Endothelial cell of umbilical vein (primary cell): Measurements from ENCODE around the gene TYW5. TPM values are rescaled to one million over a fixed set of nuclear protein-coding genes. Genes with fewer than 3 reads are reported as not detected.
A peak's percentile ranks its signal among the peaks of the same experiment; 100 is the strongest.
"Not testable (repeated sequence)": the region's sequence is repeated elsewhere in the genome, so short reads cannot be mapped to it uniquely, and the experiment has no call there.

Source experiments
- BruUV-seq: library from RNA; stranded (reverse); fragments of 400-500 nt; replicated peaks from 2 replicates; lab custom pipeline; 2021; lab: Mats Ljungman, UMichigan
- CTCF ChIA-PET: fragments of 300-600, 350-600 bp; sonication (Branson Sonifier 250); formaldehyde crosslinking; loops from one replicate; lab custom pipeline; 2021; ENCODE audit warnings: antibody characterized with exemption, inconsistent platforms; lab: Charles Lee
- POLR2A ChIA-PET: fragments of 300-600, 350-600 bp; sonication (Branson Sonifier 250); formaldehyde crosslinking; loops from one replicate; lab custom pipeline; 2021; ENCODE audit warnings: antibody characterized with exemption, inconsistent platforms; lab: Charles Lee
- DNase-seq: peaks from one replicate; pipeline ENCODE4 v3.0.0-alpha.2; 2011; ENCODE audit warnings: low read depth, low spot score
- FAIRE-seq: peaks from 2 replicates; lab custom pipeline; 2011; peaks lifted over from hg19 to GRCh38; lab: Jason Lieb, UNC
- H2AFZ ChIP-seq: 2 replicates; pipeline ENCODE4 v1.6.0; 2012; ENCODE audit warnings: low read depth, low read length, control low read depth, inconsistent platforms
- H3K27ac ChIP-seq: 2 replicates; pipeline ENCODE4 v1.5.1; 2011; ENCODE audit warnings: low read depth, mild to moderate bottlenecking, control low read depth, low read length, moderate library complexity; ENCODE audit not compliant: insufficient read depth
- H3K27me3 ChIP-seq, 2 experiments: 2 replicates each; pipeline versions ENCODE4 v1.6.0 to v1.6.1; 2011; ENCODE audit warnings: low read length in 2 of 2, mixed read lengths in 1 of 2; ENCODE audit not compliant: control insufficient read depth in 2 of 2, insufficient read depth in 2 of 2
- H3K36me3 ChIP-seq, 2 experiments: 2 replicates in 1 of 2; 3 replicates in 1 of 2; pipeline ENCODE4 v1.5.1; 2011; ENCODE audit warnings: low read length in 2 of 2, mild to moderate bottlenecking in 1 of 2, moderate library complexity in 1 of 2; ENCODE audit not compliant: control insufficient read depth in 2 of 2, insufficient read depth in 2 of 2; ENCODE audit errors: extremely low read depth in 1 of 2
- H3K4me1 ChIP-seq: 3 replicates; pipeline ENCODE4 v1.5.1; 2011; ENCODE audit warnings: mild to moderate bottlenecking, low read length; ENCODE audit not compliant: control insufficient read depth, insufficient read depth; ENCODE audit errors: extremely low read depth
- H3K4me2 ChIP-seq: 2 replicates; pipeline ENCODE4 v1.6.1; 2011; ENCODE audit warnings: low read length, control low read depth, mixed read lengths; ENCODE audit not compliant: insufficient read depth
- H3K4me3 ChIP-seq, 3 experiments: fragments of 200-600 bp in 1 of 3; sonication (generic), shearing (Covaris generic) in 1 of 3; replicated peaks in 1 of 3; 2 replicates each; pipeline ENCODE4 v1.5.1; 2011 to 2016; ENCODE audit warnings: control low read depth in 3 of 3, low read length in 3 of 3, mild to moderate bottlenecking in 2 of 3, inconsistent platforms in 1 of 3, low read depth in 1 of 3, moderate library complexity in 1 of 3; ENCODE audit not compliant: insufficient read depth in 1 of 3
- H3K79me2 ChIP-seq: 2 replicates; pipeline ENCODE4 v1.6.0; 2012; ENCODE audit warnings: low read length, inconsistent platforms; ENCODE audit not compliant: control insufficient read depth, insufficient read depth
- H3K9ac ChIP-seq: replicated peaks from 2 replicates; pipeline ENCODE3; 2011; ENCODE audit warnings: low read length, control low read depth; ENCODE audit not compliant: insufficient read depth; ENCODE audit errors: extremely low read depth
- H3K9me1 ChIP-seq: replicated peaks from 3 replicates; pipeline ENCODE4 v1.6.0; 2011; ENCODE audit warnings: mild to moderate bottlenecking, low read length; ENCODE audit not compliant: control insufficient read depth, insufficient read depth; ENCODE audit errors: extremely low read depth
- H3K9me3 ChIP-seq: replicated peaks from 2 replicates; pipeline ENCODE4 v1.5.1; 2012; ENCODE audit warnings: low read length, inconsistent platforms; ENCODE audit not compliant: control insufficient read depth, insufficient read depth
- H4K20me1 ChIP-seq: replicated peaks from 2 replicates; pipeline ENCODE3; 2011; ENCODE audit warnings: mild to moderate bottlenecking, low read length; ENCODE audit not compliant: control insufficient read depth, insufficient read depth; ENCODE audit errors: extremely low read depth
- EZH2 ChIP-seq: IDR thresholded peaks from 2 replicates; pipeline ENCODE4 v1.6.1; 2012; ENCODE audit warnings: borderline replicate concordance, low read depth, mild to moderate bottlenecking, moderate library complexity, low read length, inconsistent platforms; ENCODE audit not compliant: severe bottlenecking
- dilution Hi-C: fragments of 300-500 bp; cut with MboI; formaldehyde crosslinking; loops from one replicate; pipeline ENCODE4 v1.15.0; 2019; ENCODE audit warnings: low sequenced_read_pairs; ENCODE audit not compliant: extremely low pct_ligation_motif_present
- intact Hi-C: fragments of 100-400 bp; cut with micrococcal nuclease; formaldehyde crosslinking; loops from one replicate; pipeline ENCODE4 v1.10.0; 2022
- polyA plus RNA-seq, 4 experiments: library from polyadenylated mRNA; depleted of rRNA in 3 of 4; stranded (reverse) in 3 of 4; unstranded in 1 of 4; fragments of >200 nt; gene quantifications; 2 replicates each; pipeline versions ENCODE4 v1.2.1 to v1.2.3, GENCODE V29; 2011 to 2012; ENCODE audit warnings: missing spikeins in 1 of 4
- total RNA-seq: library from RNA; stranded (reverse); gene quantifications from 2 replicates; pipeline ENCODE4 v1.2.3, GENCODE V29; 2021

Gene TYW5
- total and polyA plus RNA-seq, 2 donors (not counting 3 experiments of a cell fraction or from before 2014, with no cell fraction given) = 2.6 to 8.9 TPM

DNA sequence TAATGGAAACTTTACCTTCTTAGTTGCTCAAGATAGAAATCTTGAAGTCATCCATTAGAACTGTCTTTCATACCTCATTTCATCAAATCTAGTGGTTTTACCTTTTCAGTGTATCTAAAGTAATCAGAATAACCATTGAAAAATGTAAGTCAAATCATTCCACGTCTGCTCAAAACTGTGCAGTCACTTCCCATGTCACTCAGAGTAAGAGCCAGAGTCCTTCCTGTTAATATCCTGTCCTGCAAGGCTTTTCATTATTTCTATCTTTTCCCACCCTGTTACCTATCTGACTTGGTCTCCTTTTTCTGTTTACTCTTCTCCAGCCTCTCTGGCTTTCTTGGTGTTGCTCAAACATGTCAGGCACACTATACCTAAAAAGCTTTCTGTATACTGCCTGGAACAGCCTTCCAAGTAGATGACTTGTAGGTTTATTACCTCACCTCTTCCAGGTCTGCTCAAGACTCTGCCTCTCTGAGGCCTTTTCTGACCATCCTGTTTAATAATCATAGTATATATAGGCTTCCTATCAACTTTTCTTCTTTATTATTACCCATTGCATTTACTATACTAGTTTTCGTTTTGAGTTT, 40.8 kb downstream of the TYW5 start:
- Histone ChIP-seq H3K27me3 (no peaks in the 10 kb centered on the region), H4K20me1 (no peaks in the 10 kb centered on the region), H3K4me3 (no peak overlapping the region), H3K9me1 (no peaks in the 10 kb centered on the region), H3K36me3 (peaks cover 2 to 5% of the 10 kb centered on the region in 2 experiments), H3K27ac (no peak overlapping the region), H3K79me2 (peaks cover 74% of the 10 kb centered on the region), H2AFZ (no peak overlapping the region), H3K9ac (no peak overlapping the region), H3K9me3 (no peaks in the 10 kb centered on the region), H3K4me2 (peak overlapping the region; percentile 86), H3K4me1 (peaks cover 30% of the 10 kb centered on the region)
- FAIRE-seq (no peak), DNase-seq (peak; percentile 32)
- BruUV-seq = no TSS peak
- intact Hi-C loops (loop anchor here (1.0 kb wide), 1 partner anchor 9 kb away; no protein-coding TSS in a partner anchor), dilution Hi-C loops (no loop called here)
- POLR2A ChIA-PET = no interaction called here
- CTCF ChIA-PET = no interaction called here
- no peak for TF ChIP-seq EZH2

- H3K27me3 ChIP-seq, H2AFZ ChIP-seq, BruUV-seq, H3K9me1 ChIP-seq, FAIRE-seq, intact Hi-C loops, H3K36me3 ChIP-seq, H3K9me3 ChIP-seq, DNase-seq, dilution Hi-C loops, H4K20me1 ChIP-seq, H3K27ac ChIP-seq, CTCF ChIA-PET: not testable (repeated sequence)
- H3K4me1 ChIP-seq = peaks cover 30% of the 10 kb centered on the region
- peak overlapping the region; percentile 97 for H3K9ac ChIP-seq
- H3K79me2 ChIP-seq = peaks cover 58% of the 10 kb centered on the region
- peak overlapping the region; percentile 92 to 100 (median 100) for H3K4me3 ChIP-seq
- POLR2A ChIA-PET = interaction anchor here (0.5 kb wide), 1 partner anchor 8 kb away, joined by 5 read pairs; no protein-coding TSS in a partner anchor
- H3K4me2 ChIP-seq = peak overlapping the region; percentile 99
Measured at GRCh38 chr2:199912553-199913114, 42.7 kb downstream of the TYW5 start.
